GM19468 (cell line): Measurements from ENCODE around the gene PRXL2C.
"Not testable (repeated sequence)": the region's sequence is repeated elsewhere in the genome, so short reads cannot be mapped to it uniquely, and the experiment has no call there.

Experiments
- ATAC-seq: cut with Tn5 transposase; IDR thresholded peaks from one replicate; pipeline ENCODE4 v1.9.1; 2021; ENCODE audit warnings: mild to moderate bottlenecking, moderate library complexity, moderate number of reproducible peaks; ENCODE audit not compliant: unreplicated experiment; ENCODE audit errors: extremely low read depth

PRXL2C gene

GRCh38 chr9:96651626-96652025 lies 3.5 kb downstream of the PRXL2C start:
- ATAC-seq, result no peak

DNA sequence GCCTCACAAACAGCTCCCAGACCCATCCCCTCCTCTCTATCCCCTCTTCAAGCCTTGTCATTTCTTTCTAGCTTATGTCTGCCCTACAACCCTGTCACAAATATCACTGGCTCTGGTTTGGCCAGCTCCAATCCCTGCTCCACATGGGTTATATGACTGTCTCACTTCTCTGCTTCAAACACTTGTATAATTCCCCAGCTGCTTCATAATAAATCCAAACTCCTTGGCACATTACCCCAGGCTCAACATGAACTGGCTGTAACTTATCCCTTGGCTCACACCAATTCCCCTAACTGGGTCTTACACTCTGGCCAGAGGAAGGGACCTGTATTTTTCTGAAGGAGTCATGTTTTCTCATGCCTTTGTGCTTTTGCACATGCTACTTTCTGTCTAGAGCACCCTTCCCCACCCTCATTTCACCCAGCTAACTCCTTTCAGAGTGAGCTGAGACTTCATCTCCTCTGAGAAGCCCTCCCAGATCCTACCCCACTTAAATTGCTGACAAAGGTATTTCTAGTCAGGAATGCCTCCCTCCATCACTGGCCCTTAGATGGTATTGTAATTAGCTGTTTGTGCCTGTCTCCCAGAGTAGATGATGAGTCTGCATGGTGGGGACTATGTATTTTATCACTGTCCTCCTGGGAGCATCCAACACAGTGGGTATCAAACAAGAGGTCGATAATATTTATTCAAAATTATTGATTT lies 5.3 kb downstream of the PRXL2C start:
- no peak for ATAC-seq

DNA sequence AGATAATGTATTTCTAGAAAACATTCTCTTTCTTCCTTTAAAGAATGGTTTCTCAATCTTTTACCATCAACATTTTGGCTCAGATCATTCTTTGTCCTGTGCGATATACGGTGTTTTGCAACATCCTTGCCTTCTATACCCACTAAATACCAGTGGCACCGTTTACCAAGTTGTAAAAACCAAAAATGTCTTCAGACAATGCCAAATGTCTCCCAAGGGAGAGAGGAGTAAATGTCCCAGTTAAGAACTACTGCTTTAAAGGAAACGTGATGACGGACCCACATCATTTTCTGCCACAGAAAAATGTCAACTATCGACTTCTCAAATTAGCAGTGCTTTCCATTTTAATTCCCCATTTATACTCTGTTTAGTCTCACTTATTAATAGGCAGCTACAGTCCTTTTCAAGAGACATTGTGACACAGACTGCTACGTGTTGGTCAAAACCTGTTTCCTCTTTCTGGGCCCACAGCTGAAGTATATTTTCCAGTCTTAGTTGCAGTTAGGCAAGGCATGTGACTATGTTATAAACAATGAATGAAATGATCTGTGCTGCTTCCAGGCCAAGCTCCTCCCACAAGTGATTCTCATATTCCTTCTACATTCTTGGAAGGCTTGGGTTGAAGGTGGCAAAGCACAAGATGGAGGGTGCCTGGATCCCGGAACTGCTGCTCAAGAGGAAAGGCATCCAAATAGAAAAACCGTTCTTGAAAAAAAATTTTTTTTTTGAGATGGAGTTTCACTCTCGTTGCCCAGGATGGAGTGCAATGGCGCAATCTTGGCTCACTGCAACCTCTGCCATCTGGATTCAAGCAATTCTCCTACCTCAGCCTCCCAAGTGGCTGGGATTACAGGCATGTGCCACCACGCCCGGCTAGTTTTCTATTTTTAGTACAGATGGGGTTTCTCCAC lies 8.8 kb downstream of the PRXL2C start:
- no peak for ATAC-seq

DNA sequence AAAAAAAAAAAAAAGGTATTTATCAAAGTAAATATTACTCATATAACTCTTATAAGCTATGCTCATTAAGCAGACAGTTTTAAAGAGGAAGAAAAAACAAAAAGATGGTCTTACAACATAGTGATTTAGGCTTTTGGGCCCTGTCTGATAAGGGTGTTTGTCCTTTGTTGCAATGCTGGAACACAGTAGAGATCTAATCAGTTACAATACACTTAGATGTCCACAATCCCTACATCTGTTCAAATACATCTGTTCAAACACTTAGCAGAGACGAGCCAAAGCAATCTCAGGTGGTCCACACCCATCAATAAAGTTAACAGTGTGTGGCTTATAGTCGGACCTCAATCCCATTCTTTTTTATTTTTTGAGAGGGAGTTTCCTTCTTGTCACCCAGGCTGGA lies 11.0 kb downstream of the PRXL2C start:
- no peak for ATAC-seq

GRCh38 chr9:96641514-96641913 lies 13.6 kb downstream of the PRXL2C start:
- no peak for ATAC-seq

DNA sequence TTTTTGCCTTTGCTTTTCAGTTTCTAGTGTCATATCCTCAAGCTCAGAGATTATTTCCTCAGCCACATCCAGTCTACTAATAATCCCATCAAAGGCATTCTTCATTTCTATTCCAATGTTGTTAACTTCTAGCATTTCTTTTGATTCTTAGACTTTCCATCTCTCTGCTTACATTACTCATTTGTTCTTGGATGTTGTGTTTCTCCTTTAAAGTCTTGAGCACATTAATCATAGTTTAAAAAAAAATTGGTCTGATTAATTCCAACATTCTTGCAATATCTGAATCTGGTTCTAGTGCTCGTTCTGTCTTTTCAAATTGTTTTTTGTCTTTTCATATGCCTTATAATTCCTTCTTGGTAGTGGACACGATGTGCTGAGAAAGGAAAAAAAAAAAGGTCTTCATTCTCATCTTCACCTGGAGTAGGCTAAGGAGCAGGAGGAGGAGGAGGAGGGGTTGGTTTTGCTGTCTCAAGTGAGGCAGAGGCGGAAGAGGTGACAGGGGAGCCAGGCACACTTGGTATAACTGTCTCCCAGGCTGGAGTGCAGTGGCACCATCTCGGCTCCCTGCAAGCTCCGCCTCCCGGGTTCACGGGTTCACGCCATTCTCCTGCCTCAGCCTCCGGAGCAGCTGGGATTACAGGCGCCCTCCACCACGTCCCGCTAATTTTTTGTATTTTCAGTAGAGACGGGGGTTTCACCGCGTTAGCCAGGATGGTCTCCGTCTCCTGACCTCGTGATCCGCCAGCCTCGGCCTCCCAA lies 16.3 kb downstream of the PRXL2C start:
- ATAC-seq, result no peak

DNA sequence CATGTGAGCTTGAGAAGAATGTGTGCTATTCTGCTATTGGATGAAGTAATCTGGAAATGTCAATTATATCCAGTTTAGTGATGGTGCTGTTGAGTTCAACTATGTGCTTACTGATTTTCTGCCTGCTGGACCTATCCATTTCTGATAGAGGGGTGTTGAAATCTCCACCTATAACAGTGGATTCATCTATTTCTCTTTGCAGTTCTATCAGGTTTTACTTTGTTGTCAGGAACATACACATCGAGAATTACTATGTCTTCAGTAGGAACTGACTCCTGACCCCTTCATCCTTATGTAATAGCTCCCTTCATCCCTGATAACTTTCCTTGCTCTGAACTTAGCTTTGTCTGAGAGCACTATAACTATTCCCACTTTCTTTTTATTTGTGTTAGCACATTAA lies 18.7 kb downstream of the PRXL2C start:
- ATAC-seq, result no peak

- not testable (repeated sequence) for ATAC-seq
Observed at GRCh38 chr9:96633579-96633978, 21.5 kb downstream of the PRXL2C start.

- ATAC-seq, result no peak
Observed at GRCh38 chr9:96626912-96627311, 28.2 kb downstream of the PRXL2C start.

DNA sequence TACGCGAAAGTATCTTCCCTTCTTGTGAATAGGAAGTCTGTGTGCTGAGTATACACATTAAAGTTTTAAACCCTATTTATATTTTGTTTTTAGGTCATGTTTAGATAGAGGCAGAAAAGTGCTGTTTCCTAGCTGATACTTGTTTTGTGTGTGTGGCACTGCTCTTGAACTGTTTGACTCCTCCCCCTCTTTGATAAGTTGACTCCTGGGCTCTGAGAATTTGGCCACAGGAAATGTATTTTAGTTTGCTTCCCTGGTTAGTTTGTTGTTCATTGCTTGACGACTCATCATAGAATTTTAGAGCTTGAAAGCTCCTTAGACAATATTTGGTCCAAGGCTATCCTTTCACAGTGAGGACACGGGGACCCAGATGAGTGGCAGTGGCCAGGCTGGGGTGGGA lies 33.5 kb downstream of the PRXL2C start:
- no peak for ATAC-seq

DNA sequence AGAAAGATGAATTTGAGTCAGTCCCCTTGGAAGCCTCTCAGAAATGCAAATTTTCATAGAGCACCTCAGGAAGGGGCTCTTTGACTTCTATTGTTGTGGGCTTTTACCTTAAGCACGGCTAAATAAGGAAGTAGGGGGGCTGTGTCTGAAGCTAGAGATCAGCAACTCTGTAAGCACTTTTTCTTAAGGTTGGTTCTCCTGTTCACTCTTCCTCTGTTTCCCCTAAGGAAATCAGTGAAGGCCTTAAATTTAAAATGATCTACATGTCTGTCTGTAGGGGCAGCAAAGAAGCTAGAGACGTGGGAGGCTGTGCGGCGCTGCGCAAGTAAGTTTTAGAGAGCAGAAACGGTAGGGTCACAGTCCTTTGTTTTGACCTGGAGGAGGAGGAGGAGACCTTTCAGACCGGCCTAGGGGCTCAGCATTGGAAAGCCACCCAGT lies 34.3 kb downstream of the PRXL2C start:
- ATAC-seq, result no peak

- no peak for ATAC-seq
Observed at GRCh38 chr9:96620181-96620514, 35.0 kb downstream of the PRXL2C start.

DNA sequence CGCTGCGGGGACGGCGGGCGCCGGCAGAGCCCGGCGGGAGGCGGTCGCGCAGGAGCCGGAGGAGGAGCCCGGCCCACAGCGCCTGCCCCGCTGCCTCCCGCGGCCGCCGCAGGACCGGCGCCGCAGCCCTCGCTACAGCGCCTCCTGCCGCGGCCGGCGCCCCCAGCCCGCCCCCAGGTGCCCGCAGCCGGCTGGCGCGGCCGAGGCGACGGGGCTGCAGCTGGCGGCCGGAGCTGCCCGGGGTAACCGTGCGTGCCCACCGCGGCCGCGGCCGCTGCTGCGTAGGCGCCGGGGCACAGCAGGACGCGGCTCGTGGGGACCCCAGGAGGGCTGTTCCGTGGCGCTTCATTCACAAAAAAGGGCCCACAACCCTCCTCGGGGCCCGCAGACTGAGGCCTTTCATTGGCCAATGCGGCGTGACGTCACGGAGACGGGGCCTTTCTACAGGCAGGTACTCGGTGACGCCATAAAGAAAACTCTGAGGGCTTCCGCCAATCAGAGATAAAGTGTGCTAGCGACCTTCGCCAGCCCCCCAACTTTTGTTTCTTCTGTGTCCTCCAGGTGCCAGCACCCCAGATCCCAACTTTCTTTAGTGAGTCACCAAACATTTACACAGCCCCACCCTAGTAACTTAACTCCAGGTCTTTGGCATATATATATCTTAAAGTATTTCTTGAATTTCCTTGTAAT lies 35.5 kb downstream of the PRXL2C start, which contains the start of gene CDC14B:
Gene CDC14B (minus strand): TSS at position 353 of the 690 bp plus-strand sequence. CDS start 465 bp downstream, outside the sequence.
- no peak for ATAC-seq

DNA sequence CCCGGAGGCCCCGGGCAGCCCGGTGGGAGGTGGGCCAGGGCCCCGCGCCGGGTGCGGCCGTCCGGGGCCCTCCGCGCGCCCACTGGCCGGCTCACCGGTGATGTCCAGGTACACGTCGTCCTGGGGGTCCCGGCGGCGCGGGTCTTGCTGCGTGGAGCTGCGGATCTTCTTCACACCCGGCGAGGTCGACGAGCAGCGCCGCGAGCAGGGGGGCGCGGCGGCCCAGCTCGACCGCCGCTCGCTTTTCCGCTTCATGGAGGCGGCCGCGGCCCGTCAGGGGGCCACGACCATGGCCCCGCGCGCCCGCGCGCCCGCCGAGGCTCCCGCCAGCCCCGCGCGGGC lies 36.0 kb downstream of the PRXL2C start:
- ATAC-seq, result no peak

- no peak for ATAC-seq
Observed at GRCh38 chr9:96618209-96619123, 36.7 kb downstream of the PRXL2C start.

DNA sequence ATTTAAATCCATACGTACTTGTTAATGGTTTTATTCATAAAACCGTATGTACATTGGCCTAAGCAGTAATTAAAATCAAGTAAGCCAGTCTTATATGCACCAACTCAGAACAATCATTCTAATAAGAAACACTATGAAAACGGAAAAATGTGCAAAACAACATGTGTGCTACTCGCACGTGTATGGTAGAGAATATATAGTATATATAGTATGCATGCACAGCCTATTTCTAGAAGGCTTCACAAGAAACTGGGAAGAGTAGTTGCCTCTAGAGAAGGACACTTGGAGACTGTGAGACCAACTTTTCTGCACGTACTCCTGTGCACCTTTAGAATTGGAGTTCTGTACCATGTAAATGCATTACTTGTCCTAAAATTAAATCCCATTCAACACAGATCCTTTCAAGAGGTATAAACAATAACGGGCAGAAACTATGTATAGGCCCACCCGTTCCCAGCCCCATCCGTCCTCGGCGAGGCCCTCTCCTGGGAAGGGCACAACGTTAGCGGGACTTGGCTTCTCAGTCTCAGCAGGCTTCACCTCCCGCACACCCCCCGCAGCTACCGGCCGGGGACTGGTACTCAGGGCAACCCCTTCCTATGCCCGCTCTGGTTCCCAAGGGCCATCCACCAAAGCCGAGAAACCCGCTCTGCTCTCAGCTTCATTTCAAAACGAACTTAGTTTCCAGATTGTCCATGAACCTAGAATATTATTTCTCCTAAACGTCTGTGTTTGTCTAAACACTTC lies 37.5 kb downstream of the PRXL2C start:
- ATAC-seq, result no peak

DNA sequence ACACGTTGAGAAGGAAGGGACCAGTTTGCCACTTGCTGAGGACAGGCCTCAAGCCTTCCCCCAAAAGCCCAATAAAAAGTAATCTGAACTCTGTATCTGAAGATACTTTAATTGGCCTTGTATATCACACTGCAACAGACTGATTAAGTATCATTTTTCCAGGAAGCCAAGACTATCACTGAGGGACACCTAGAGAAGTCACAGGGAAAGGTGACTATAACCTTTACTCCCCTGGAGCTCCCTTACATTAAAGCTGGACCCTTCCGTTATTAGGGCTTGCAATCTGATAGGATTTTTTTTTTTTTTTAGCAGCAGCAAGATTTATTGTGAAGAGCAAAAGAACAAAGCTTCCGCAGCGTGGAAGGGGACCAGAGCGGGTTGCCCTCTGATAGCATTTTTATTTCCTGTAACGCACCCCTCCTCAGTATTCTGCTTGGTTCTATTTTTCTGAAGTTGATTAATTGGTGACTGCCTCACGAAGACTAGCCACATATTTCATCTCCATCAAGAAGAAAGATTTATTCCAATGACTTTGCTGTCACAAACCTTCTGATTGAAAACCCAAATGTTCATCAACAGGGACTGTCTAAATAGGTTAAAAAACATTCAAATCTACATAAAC lies 38.2 kb downstream of the PRXL2C start:
- no peak for ATAC-seq

DNA sequence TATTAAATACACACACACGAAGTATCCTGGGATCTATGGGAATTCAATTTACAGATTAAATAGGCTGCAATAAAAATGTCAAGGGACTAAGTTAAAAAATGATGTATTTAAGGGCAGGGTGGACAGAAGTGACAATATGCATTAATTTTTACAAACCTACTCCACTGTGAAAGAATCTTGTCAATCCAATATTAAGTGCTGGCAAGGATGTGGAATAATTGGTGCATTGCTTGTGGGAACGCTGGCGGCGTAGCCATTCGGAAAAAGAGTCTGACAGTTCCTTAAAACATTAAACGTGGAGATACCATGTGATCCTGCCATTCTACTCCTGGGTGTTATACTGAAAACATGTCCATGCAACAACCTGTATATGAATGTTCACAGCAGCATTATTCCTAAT lies 39.7 kb downstream of the PRXL2C start:
- ATAC-seq, result no peak
